Small intestine (tissue), 4 donors: ENCODE results near the gene RNPEPL1. TPM values are rescaled to one million over a fixed set of nuclear protein-coding genes. Genes with fewer than 3 reads are reported as not detected.

ENCODE experiments used
- polyA plus RNA-seq, 4 donors: library from polyadenylated mRNA; stranded (reverse) in 3 of 4; unstranded in 1 of 4; fragments of 200-250 nt in 3 of 4; fragments of 120-200 nt in 1 of 4; gene quantifications; one replicate each; pipeline versions ENCODE4 v1.2.1 to v1.2.3, GENCODE V29; 2013
- donor health status: healthy with polysubstance abuse.
- donor health status: Bipolar disorder and iron deficiency.
- donor health status: healthy.

The RNPEPL1 gene
- polyA plus RNA-seq, 4 donors: 63.6 to 149 (median 115) TPM

Other genes starting within 250 kb of the RNPEPL1 start
- gene GPC1, start 132.8 kb upstream of the RNPEPL1 start, polyA plus RNA-seq: 10 to 100 TPM in 1 of 4 donors, 1 to 10 TPM in 2, under 1 TPM in 1; 0.89 to 15.5 (median 4.8) TPM
- gene ANKMY1, start 10.5 kb upstream of the RNPEPL1 start, polyA plus RNA-seq: 10 to 100 TPM in 1 of 4 donors, 1 to 10 TPM in 3; 3.4 to 13.0 (median 5.9) TPM
- 1 to 10 TPM; 1.8 to 7.9 (median 5.0) TPM for gene DUSP28, start 8.1 kb upstream of the RNPEPL1 start, polyA plus RNA-seq
- gene CAPN10, start 18.2 kb downstream of the RNPEPL1 start, polyA plus RNA-seq: 10 to 100 TPM; 19.7 to 33.8 (median 32.1) TPM
- 100 to 1,000 TPM in 3 of 4 donors, 10 to 100 TPM in 1; 75.5 to 367 (median 233) TPM for gene GPR35, start 57.0 kb downstream of the RNPEPL1 start, polyA plus RNA-seq
- 10 to 100 TPM in 1 of 4 donors, 1 to 10 TPM in 1, not detected in 2; 1.3 to 11.5 TPM for gene AQP12B, start 114.4 kb downstream of the RNPEPL1 start, polyA plus RNA-seq
- 1 to 10 TPM in 3 of 4 donors, not detected in 1; 1.2 to 4.6 (median 3.4) TPM for gene AQP12A, start 123.4 kb downstream of the RNPEPL1 start, polyA plus RNA-seq